Measurements from ENCODE around the gene QRFP.

The QRFP gene

GRCh38 chr9:130872093-130872492, 24.5 kb downstream of the QRFP start:
- DNase-seq (ENCODE audit: low read depth) = no peak

GRCh38 chr9:130871395-130872062, 25.1 kb downstream of the QRFP start:
- DNase-seq (ENCODE audit: low read depth) = no peak

GRCh38 chr9:130870491-130871381, 25.9 kb downstream of the QRFP start:
- no peak for DNase-seq (ENCODE audit: low read depth)

- DNase-seq (ENCODE audit: low read depth) = no peak
These were observed 27.4 kb downstream of the QRFP start for GRCh38 chr9:130869250-130869649.

GRCh38 chr9:130868230-130868629, 28.4 kb downstream of the QRFP start:
- no peak for DNase-seq (ENCODE audit: low read depth)

GRCh38 chr9:130867556-130867955, 29.1 kb downstream of the QRFP start:
- DNase-seq (ENCODE audit: low read depth) = no peak

GRCh38 chr9:130866474-130866965, 30.1 kb downstream of the QRFP start:
- peak; percentile 30 for DNase-seq (ENCODE audit: low read depth)

GRCh38 chr9:130865921-130866320, 30.7 kb downstream of the QRFP start:
- no peak for DNase-seq (ENCODE audit: low read depth)

GRCh38 chr9:130864541-130864940, 32.1 kb downstream of the QRFP start:
- DNase-seq (ENCODE audit: low read depth) = no peak

GRCh38 chr9:130862747-130863146, 33.9 kb downstream of the QRFP start:
- DNase-seq (ENCODE audit: low read depth) = no peak

- DNase-seq (ENCODE audit: low read depth) = no peak
These were observed 34.4 kb downstream of the QRFP start for GRCh38 chr9:130862217-130862616.

GRCh38 chr9:130861372-130862180, 35.0 kb downstream of the QRFP start:
- DNase-seq (ENCODE audit: low read depth) = no peak

GRCh38 chr9:130860458-130861316, 35.9 kb downstream of the QRFP start:
- DNase-seq (ENCODE audit: low read depth) = no peak

GRCh38 chr9:130858739-130859705, 37.6 kb downstream of the QRFP start:
- no peak for DNase-seq (ENCODE audit: low read depth)

GRCh38 chr9:130857864-130858738, 38.5 kb downstream of the QRFP start:
- no peak for DNase-seq (ENCODE audit: low read depth)

GRCh38 chr9:130856474-130856873, 40.1 kb downstream of the QRFP start:
- no peak for DNase-seq (ENCODE audit: low read depth)

GRCh38 chr9:130854835-130855234, 41.8 kb downstream of the QRFP start:
- no peak for DNase-seq (ENCODE audit: low read depth)

- DNase-seq (ENCODE audit: low read depth) = no peak
These were observed 42.5 kb downstream of the QRFP start for GRCh38 chr9:130854092-130854491.

GRCh38 chr9:130852801-130853200, 43.8 kb downstream of the QRFP start:
- DNase-seq (ENCODE audit: low read depth) = no peak

Measured in stimulated activated CD8-positive, alpha-beta memory T cell treated with anti-CD3 and anti-CD28 coated beads, Interleukin-4, amount 100 ng/mL, for 24 hours (primary cell).